Activated CD4-positive, alpha-beta T cell treated with anti-CD3 and anti-CD28 coated beads for 36 hours (primary cell): ENCODE measurements around the gene S100A13. TPM values are rescaled to one million over a fixed set of nuclear protein-coding genes. Genes with fewer than 3 reads are reported as not detected.
A peak's percentile ranks its signal among the peaks of the same experiment; 100 is the strongest.

Source experiments
- ATAC-seq: fragments of 200-7000 bp; cut with Tn5 transposase; one replicate; pipeline ENCODE4 v1.10.0; 2021; ENCODE audit warnings: mild to moderate bottlenecking, moderate library complexity
- CTCF ChIA-PET: fragments of 350-600 bp; sonication (Branson Sonifier 250); formaldehyde crosslinking; loops from one replicate; lab custom pipeline; 2021; ENCODE audit warnings: antibody characterized with exemption; lab: Charles Lee
- POLR2A ChIA-PET: fragments of 350-600 bp; sonication (Branson Sonifier 250); formaldehyde crosslinking; loops from one replicate; lab custom pipeline; 2021; ENCODE audit warnings: antibody characterized with exemption, inconsistent platforms; lab: Charles Lee
- DNase-seq: peaks from one replicate; pipeline ENCODE4 v3.0.0-alpha.2; 2020
- H3K27ac Mint-ChIP-seq: one replicate; pipeline ENCODE4 v1.8.0; 2021; ENCODE audit warnings: mixed read lengths
- H3K27me3 Mint-ChIP-seq: one replicate; pipeline ENCODE4 v1.8.0; 2021; ENCODE audit warnings: mixed read lengths
- H3K36me3 Mint-ChIP-seq: one replicate; pipeline ENCODE4 v1.8.0; 2021; ENCODE audit warnings: low read depth, mixed read lengths
- H3K4me1 Mint-ChIP-seq: one replicate; pipeline ENCODE4 v1.8.0; 2021; ENCODE audit warnings: mixed read lengths
- H3K4me3 Mint-ChIP-seq: one replicate; pipeline ENCODE4 v1.8.0; 2021; ENCODE audit warnings: mild to moderate bottlenecking, moderate library complexity, mixed read lengths
- H3K9me3 Mint-ChIP-seq: one replicate; pipeline ENCODE4 v1.8.0; 2021; ENCODE audit warnings: low read depth, mixed read lengths
- intact Hi-C, 2 experiments: fragments of 100-400 bp; cut with DNase I in 1 of 2; cut with micrococcal nuclease in 1 of 2; formaldehyde crosslinking; loops; one replicate each; pipeline versions ENCODE4 v1.14.2 to v1.15.1; 2022 to 2024; cut with DNase I, micrococcal nuclease
- total RNA-seq, 2 experiments: library from RNA; stranded (reverse); gene quantifications; one replicate each; pipeline ENCODE4 v1.2.3, GENCODE V29; 2021

The S100A13 gene
- total RNA-seq, 2 experiments from 2014 or later: 5.4 TPM

DNA sequence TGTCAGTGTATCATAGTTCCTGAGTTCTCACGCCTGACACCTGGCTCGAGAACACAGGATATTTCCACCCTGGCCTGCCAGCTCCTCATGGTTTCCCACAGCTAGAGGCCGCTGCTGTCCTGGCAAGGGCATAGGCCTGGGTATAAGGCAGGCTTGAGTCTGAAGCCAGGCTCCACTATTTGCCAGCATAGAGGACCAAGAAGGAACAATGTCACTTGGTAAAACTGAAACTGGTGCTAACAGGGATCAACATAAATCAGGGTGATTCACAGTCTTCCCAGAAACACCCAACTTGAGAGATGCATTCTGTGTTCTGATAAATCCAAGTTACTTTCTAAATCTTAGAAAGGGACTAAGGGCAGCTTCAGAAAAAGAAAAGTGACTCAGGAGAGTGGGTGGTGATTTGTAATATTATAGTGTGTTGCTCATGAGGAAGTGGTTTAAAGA lies 54.7 kb downstream of the S100A13 start:
- no peaks in the 10 kb centered on the region for H3K9me3 Mint-ChIP-seq
- ATAC-seq: peak; percentile 82

GRCh38 chr1:153571706-153572105 lies 55.6 kb downstream of the S100A13 start:
- no peak overlapping the region for H3K4me3 Mint-ChIP-seq
- H3K9me3 Mint-ChIP-seq: no peaks in the 10 kb centered on the region
- POLR2A ChIA-PET: interaction anchor here (1.4 kb wide), 1 partner anchor 27 kb away, joined by 7 read pairs; the partner anchor contains the start of gene S100A4
- intact Hi-C loops: loop anchor here (1.0 to 10.0 kb wide), 9 partner anchors 26 to 701 kb away; partner anchors contain the start of genes CHTOP (in 2 of the 2), CREB3L4 (in 1 of the 2), HAX1 (in 1 of the 2) and ILF2 (in 1 of the 2)
- H3K36me3 Mint-ChIP-seq: no peaks in the 10 kb centered on the region
- H3K4me1 Mint-ChIP-seq: peaks cover 55% of the 10 kb centered on the region
- CTCF ChIA-PET: interaction anchor here (0.7 to 6.3 kb wide), 16 partner anchors 10 to 415 kb away, joined by 3 to 97 read pairs (median 6); partner anchors contain the start of genes CHTOP, GATAD2B, ILF2 and S100A5
- DNase-seq (no peak), ATAC-seq (no peak)
- H3K27ac Mint-ChIP-seq: peak overlapping the region; percentile 73
- H3K27me3 Mint-ChIP-seq: no peaks in the 10 kb centered on the region

More for the DNA sequence above, 54.7 kb downstream of the S100A13 start:
- H3K4me1 Mint-ChIP-seq: peaks cover 48% of the 10 kb centered on the region
- H3K27me3 Mint-ChIP-seq: peaks cover 2% of the 10 kb centered on the region
- intact Hi-C loops: loop anchor here (1.0 to 10.0 kb wide), 10 partner anchors 25 to 700 kb away; partner anchors contain the start of genes CHTOP (in 2 of the 2), CREB3L4 (in 1 of the 2), HAX1 (in 1 of the 2) and ILF2 (in 1 of the 2)
- H3K36me3 Mint-ChIP-seq: no peaks in the 10 kb centered on the region
- ChIA-PET CTCF (interaction anchor here (0.5 to 6.3 kb wide), 22 partner anchors 9 to 626 kb away, joined by 3 to 97 read pairs (median 4); partner anchors contain the start of genes CHTOP, ILF2, S100A13 and S100A4), POLR2A (interaction anchor here (1.2 to 1.4 kb wide), 4 partner anchors 28 to 61 kb away, joined by 3 to 10 read pairs (median 7); partner anchors contain the start of genes CHTOP and S100A4)
- peak; percentile 85 for DNase-seq
- H3K4me3 Mint-ChIP-seq: no peak overlapping the region
- H3K27ac Mint-ChIP-seq: peak overlapping the region; percentile 83

GRCh38 chr1:153570874-153571273 lies 56.4 kb downstream of the S100A13 start:
- H3K27ac Mint-ChIP-seq: peak overlapping the region; percentile 49

DNA sequence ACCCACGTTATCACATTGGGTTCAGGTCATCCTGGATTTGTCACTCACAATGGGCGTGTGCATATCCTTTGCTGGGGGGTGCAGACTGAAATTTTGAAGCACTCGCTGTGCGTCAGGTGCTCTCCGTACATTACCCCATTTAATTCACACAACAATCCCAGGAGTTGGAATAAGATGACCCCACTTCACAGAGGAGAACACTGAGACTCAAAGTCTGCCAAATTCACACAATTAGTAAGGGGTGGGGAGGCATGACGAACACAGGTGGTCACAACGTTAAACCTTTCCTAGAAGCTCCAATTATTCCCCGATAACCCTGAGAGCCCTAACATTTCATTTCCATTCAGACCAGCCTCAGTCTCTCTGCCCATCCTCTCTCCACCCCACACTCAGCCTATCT lies 57.8 kb downstream of the S100A13 start:
- ChIA-PET CTCF (interaction anchor here (0.6 to 6.3 kb wide), 7 partner anchors 29 to 1227 kb away, joined by 3 to 97 read pairs (median 8); no protein-coding TSS in a partner anchor), POLR2A (no interaction called here)
- Mint-ChIP-seq H3K4me3 (no peak overlapping the region), H3K4me1 (peaks cover 69% of the 10 kb centered on the region), H3K27ac (peak overlapping the region; percentile 52), H3K36me3 (no peaks in the 10 kb centered on the region), H3K9me3 (no peaks in the 10 kb centered on the region), H3K27me3 (no peaks in the 10 kb centered on the region)
- intact Hi-C loops: loop anchor here (5.0 kb wide), 3 partner anchors 88 to 393 kb away; partner anchors contain the start of genes INTS3 (in 1 of the 2), SLC39A1 (in 1 of the 2) and SNAPIN (in 1 of the 2)
- ATAC-seq (no peak), DNase-seq (no peak)

More at GRCh38 chr1:153570874-153571273, 56.4 kb downstream of the S100A13 start:
- Mint-ChIP-seq H3K4me1 (peaks cover 62% of the 10 kb centered on the region), H3K4me3 (no peak overlapping the region), H3K36me3 (no peaks in the 10 kb centered on the region), H3K27me3 (no peaks in the 10 kb centered on the region), H3K9me3 (no peaks in the 10 kb centered on the region)
- DNase-seq (no peak), ATAC-seq (no peak)
- intact Hi-C loops: loop anchor here in 1 of 2 experiments (10.0 kb wide), 1 partner anchor 394 kb away; the partner anchor contains the start of genes CREB3L4 and SLC39A1
- ChIA-PET POLR2A (no interaction called here), CTCF (interaction anchor here (0.9 to 6.3 kb wide), 5 partner anchors 11 to 60 kb away, joined by 3 to 97 read pairs (median 29); no protein-coding TSS in a partner anchor)

Other genes starting within 250 kb of the S100A13 start
- gene S100A8, start 236.4 kb downstream of the S100A13 start, total RNA-seq: not detected
- not detected for gene S100A7A, start 211.0 kb downstream of the S100A13 start, total RNA-seq
- not detected for gene S100A7, start 166.9 kb downstream of the S100A13 start, total RNA-seq
- 100 to 1,000 TPM; 219 to 349 TPM for gene S100A6, start 91.5 kb downstream of the S100A13 start, total RNA-seq
- gene S100A5, start 86.6 kb downstream of the S100A13 start, total RNA-seq: 1 to 10 TPM; 2.4 to 3.4 TPM
- gene S100A4, start 81.7 kb downstream of the S100A13 start, total RNA-seq: 100 to 1,000 TPM in 1 of 2 experiments, 10 to 100 TPM in 1; 84.8 to 166 TPM
- gene S100A3, start 78.2 kb downstream of the S100A13 start, total RNA-seq: not detected
- gene S100A2, start 61.7 kb downstream of the S100A13 start, total RNA-seq: 1 to 10 TPM; 3.3 to 7.0 TPM
- not detected for gene S100A16, start 14.4 kb downstream of the S100A13 start, total RNA-seq
- gene S100A14, start 11.2 kb downstream of the S100A13 start, total RNA-seq: under 1 TPM; 0.14 to 0.34 TPM
- gene S100A1, start 929 bp upstream of the S100A13 start, total RNA-seq: not detected
- gene CHTOP, start 6.6 kb upstream of the S100A13 start, total RNA-seq: 10 to 100 TPM; 85.1 to 91.4 TPM
- 10 to 100 TPM; 34.2 to 38.4 TPM for gene SNAPIN, start 31.2 kb upstream of the S100A13 start, total RNA-seq
- 100 to 1,000 TPM; 325 to 435 TPM for gene ILF2, start 43.5 kb upstream of the S100A13 start, total RNA-seq
- under 1 TPM; 0.04 to 0.11 TPM for gene NPR1, start 51.2 kb upstream of the S100A13 start, total RNA-seq
- gene INTS3, start 100.5 kb upstream of the S100A13 start, total RNA-seq: 10 to 100 TPM; 52.0 to 58.0 TPM
- 1 to 10 TPM; 5.9 to 9.3 TPM for gene SLC27A3, start 147.9 kb upstream of the S100A13 start, total RNA-seq